K562 (cell line): ENCODE measurements around the gene THOP1. TPM values are rescaled to one million over a fixed set of nuclear protein-coding genes. Genes with fewer than 3 reads are reported as not detected.

Source experiments
- ARID1B ChIP-seq: fragments of 450-650 bp; IDR thresholded peaks from 2 replicates; pipeline ENCODE4 v1.6.1; 2016; ENCODE audit warnings: antibody characterized with exemption, mild to moderate bottlenecking, inconsistent platforms
- DNMT1 ChIP-seq: fragments of 450-650 bp; IDR thresholded peaks from 2 replicates; pipeline ENCODE4 v1.6.1; 2016; ENCODE audit warnings: antibody characterized with exemption, mild to moderate bottlenecking
- HDAC6 ChIP-seq: IDR thresholded peaks from 2 replicates; pipeline ENCODE4 v1.6.1; 2012; ENCODE audit warnings: low read depth, mild to moderate bottlenecking, control low read depth, inconsistent platforms, low read length, moderate library complexity
- HNRNPL ChIP-seq: fragments of 200-400 bp; formaldehyde crosslinking; IDR thresholded peaks from 2 replicates; pipeline ENCODE4 v1.6.1; 2017; ENCODE audit warnings: low read depth, mild to moderate bottlenecking, low read length
- NUFIP1 ChIP-seq: fragments of 450-650 bp; IDR thresholded peaks from 2 replicates; pipeline ENCODE4 v1.6.1; 2018; ENCODE audit not compliant: partially characterized antibody
- POU5F1 ChIP-seq: fragments of 150-350 bp; IDR thresholded peaks from 2 replicates; pipeline ENCODE4 v1.6.1; 2014; ENCODE audit warnings: borderline replicate concordance, low read length, low read depth, mild to moderate bottlenecking; ENCODE audit not compliant: partially characterized antibody
- PRPF4 ChIP-seq: fragments of 200-400 bp; formaldehyde crosslinking; IDR thresholded peaks from one replicate; pipeline ENCODE4 v1.6.1; 2017; ENCODE audit warnings: low read length, low read depth, mild to moderate bottlenecking; ENCODE audit not compliant: insufficient read depth, poor library complexity, severe bottlenecking
- SUPT5H ChIP-seq: fragments of 450-650 bp; IDR thresholded peaks from 2 replicates; pipeline ENCODE4 v1.6.1; 2016
- THRAP3 ChIP-seq: fragments of 450-650 bp; IDR thresholded peaks from 2 replicates; pipeline ENCODE4 v1.6.1; 2016; ENCODE audit warnings: mild to moderate bottlenecking, inconsistent platforms, borderline replicate concordance
- ZNF143 ChIP-seq: sonication (generic); formaldehyde crosslinking; IDR thresholded peaks from 2 replicates; pipeline ENCODE4 v1.9.0; 2022; ENCODE audit warnings: mild to moderate bottlenecking, missing genetic modification reagents
- ZNF263 ChIP-seq: sonication (generic); formaldehyde crosslinking; IDR thresholded peaks from 2 replicates; pipeline ENCODE4 v1.8.0; 2022; ENCODE audit warnings: mild to moderate bottlenecking, missing genetic modification reagents, borderline replicate concordance
- ZNF384 ChIP-seq: IDR thresholded peaks from 2 replicates; pipeline ENCODE4 v1.6.1; 2012; ENCODE audit warnings: low read depth, low read length, improper control_type of control experiment
- polyA plus RNA-seq, 8 experiments: library from polyadenylated mRNA; depleted of rRNA in 4 of 8; stranded (reverse) in 5 of 8; unstranded in 3 of 8; fragments of >200 nt; fragmentation: Nextera tagmentation in 2 of 8; fragmentation: Illumina TruSeq in 1 of 8; extraction: Ambion mirVana in 2 of 8; extraction: Trizol in 1 of 8; gene quantifications; 2 replicates each; pipeline versions ENCODE4 v1.2.1 to v1.2.3, GENCODE V29; 2011 to 2014; ENCODE audit warnings: inconsistent platforms in 1 of 8, missing spikeins in 1 of 8
- total RNA-seq, 7 experiments: library from RNA; depleted of rRNA in 6 of 7; stranded (reverse); fragments of >200 nt in 6 of 7; fragmentation: Illumina TruSeq in 2 of 7; extraction: Trizol in 2 of 7; gene quantifications; 2 replicates each; pipeline versions ENCODE4 v1.2.1 to v1.2.3, GENCODE V29; 2011 to 2021; ENCODE audit warnings: low replicate concordance in 1 of 7
- TF ChIP-seq, protein P1 (sequence below): fragments of 450-650 bp; IDR thresholded peaks from 2 replicates; pipeline ENCODE4 v1.6.1; 2017; ENCODE audit warnings: mild to moderate bottlenecking, moderate library complexity

The THOP1 gene
- total and polyA plus RNA-seq, 9 of the 15 experiments (the other 6 are each of a cell fraction or from before 2014, with no cell fraction given): 1.3 to 255 (median 96.1) TPM

DNA sequence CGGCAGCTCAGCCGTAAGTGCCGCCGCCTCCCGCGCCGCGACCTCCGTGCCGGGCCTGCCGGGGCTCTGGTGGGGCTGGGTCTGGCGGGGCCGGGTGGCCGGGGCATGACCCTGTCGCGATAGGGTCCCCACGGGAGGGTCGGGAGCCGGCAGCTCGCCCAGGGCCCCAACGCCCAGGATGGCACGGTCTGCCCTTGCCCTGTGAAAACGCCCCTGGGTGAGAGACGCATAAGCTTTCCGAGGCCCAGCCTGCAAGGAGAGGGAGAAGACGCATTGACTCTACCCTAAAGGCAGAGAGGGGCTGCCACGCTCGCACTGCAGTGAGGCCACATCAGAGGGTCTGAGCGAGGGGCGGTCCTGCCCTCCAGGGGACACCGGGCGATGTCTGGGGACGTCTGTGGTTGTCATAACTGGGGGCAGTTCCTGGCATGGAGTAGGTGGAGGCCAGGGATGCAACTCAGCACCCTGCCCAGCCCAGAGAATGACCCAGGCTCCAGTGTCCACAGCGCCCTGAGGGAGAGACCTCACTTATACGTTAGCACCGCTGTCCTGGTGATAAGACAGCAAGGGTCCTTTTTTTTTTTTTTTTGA is 34.9 kb downstream of the THOP1 start (continued):
- TF ChIP-seq ZNF143 (CRISPR knock-in tag) (peak; percentile 32; the same call in 1 of the 2 replicates), HNRNPL (no peak), ARID1B (no peak), ZNF263 (CRISPR knock-in tag) (no peak), ZNF384 (peak; percentile 68), THRAP3 (no peak), DNMT1 (no peak), POU5F1 (no peak), HDAC6 (no peak), NUFIP1 (no peak), PRPF4 (no peak), SUPT5H (no peak)
- TF ChIP-seq, protein P1, sequence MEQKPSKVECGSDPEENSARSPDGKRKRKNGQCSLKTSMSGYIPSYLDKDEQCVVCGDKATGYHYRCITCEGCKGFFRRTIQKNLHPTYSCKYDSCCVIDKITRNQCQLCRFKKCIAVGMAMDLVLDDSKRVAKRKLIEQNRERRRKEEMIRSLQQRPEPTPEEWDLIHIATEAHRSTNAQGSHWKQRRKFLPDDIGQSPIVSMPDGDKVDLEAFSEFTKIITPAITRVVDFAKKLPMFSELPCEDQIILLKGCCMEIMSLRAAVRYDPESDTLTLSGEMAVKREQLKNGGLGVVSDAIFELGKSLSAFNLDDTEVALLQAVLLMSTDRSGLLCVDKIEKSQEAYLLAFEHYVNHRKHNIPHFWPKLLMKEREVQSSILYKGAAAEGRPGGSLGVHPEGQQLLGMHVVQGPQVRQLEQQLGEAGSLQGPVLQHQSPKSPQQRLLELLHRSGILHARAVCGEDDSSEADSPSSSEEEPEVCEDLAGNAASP: no peak
